Measurements from ENCODE around the gene CD300LG. TPM values are rescaled to one million over a fixed set of nuclear protein-coding genes. Genes with fewer than 3 reads are reported as not detected.
"Not testable (repeated sequence)": the region's sequence is repeated elsewhere in the genome, so short reads cannot be mapped to it uniquely, and the experiment has no call there.

Gene CD300LG
- total RNA-seq, result 12.6 TPM
- long read RNA-seq, partial matches to known transcripts, result 1 of 10 reads
- long read RNA-seq, other reads (novel, unspliced or antisense), result 6 of 10 reads

- Histone ChIP-seq H3K27me3 (ENCODE audit: low read depth) (no peaks in the 10 kb centered on the region), H3K27ac (replicated peaks) (peak within 1 kb of the TSS; percentile 84), H3K36me3 (no peaks in the 10 kb centered on the region), H3K4me3 (peak within 1 kb of the TSS; percentile 60), H3K9me3 (replicated peaks) (no peaks in the 10 kb centered on the region), H3K4me1 (peaks cover 31% of the 10 kb centered on the region)
- intact Hi-C loops (cut with micrococcal nuclease), result loop anchor here (10.0 kb wide), 1 partner anchor 62 kb away; the partner anchor contains the start of gene CFAP97D1
- TF ChIP-seq CTCF (IDR thresholded peaks at IDR 0.05; ENCODE audit: borderline replicate concordance), result no peak
- no peak for DNase-seq
These were observed at the start of gene CD300LG for GRCh38 chr17:43846963-43847371. Gene CD300LG, plus strand, starts transcription at chr17:43847176. Its CDS starts 41 bp downstream, at chr17:43847217.

- H3K4me1 ChIP-seq; DNase-seq; H3K9me3 ChIP-seq (replicated peaks); H3K27ac ChIP-seq (replicated peaks); H3K36me3 ChIP-seq; intact Hi-C loops (cut with micrococcal nuclease); H3K4me3 ChIP-seq; H3K27me3 ChIP-seq (ENCODE audit: low read depth): not testable (repeated sequence)
These were observed 49.0 kb upstream of the CD300LG start for GRCh38 chr17:43798024-43798423.

- intact Hi-C loops (cut with micrococcal nuclease), result no loop called here
- Histone ChIP-seq H3K9me3 (replicated peaks) (peaks cover 4% of the 10 kb centered on the region), H3K4me1 (no peaks in the 10 kb centered on the region), H3K4me3 (no peak overlapping the region), H3K36me3 (peaks cover 17% of the 10 kb centered on the region), H3K27ac (replicated peaks) (no peak overlapping the region), H3K27me3 (ENCODE audit: low read depth) (no peaks in the 10 kb centered on the region)
- DNase-seq, result no peak
- no peak for TF ChIP-seq CTCF (IDR thresholded peaks at IDR 0.05; ENCODE audit: borderline replicate concordance)
These were observed 47.9 kb upstream of the CD300LG start for GRCh38 chr17:43799047-43799446.

- H3K4me1 ChIP-seq, result no peaks in the 10 kb centered on the region
- H3K27me3 ChIP-seq (ENCODE audit: low read depth), result no peaks in the 10 kb centered on the region
- peaks cover 30% of the 10 kb centered on the region for H3K36me3 ChIP-seq
- no peak overlapping the region for H3K4me3 ChIP-seq
- DNase-seq, result no peak
- TF ChIP-seq CTCF (IDR thresholded peaks at IDR 0.05; ENCODE audit: borderline replicate concordance), result no peak
- intact Hi-C loops (cut with micrococcal nuclease), result no loop called here
- H3K27ac ChIP-seq (replicated peaks), result no peak overlapping the region
- no peaks in the 10 kb centered on the region for H3K9me3 ChIP-seq (replicated peaks)
These were observed 46.2 kb upstream of the CD300LG start for GRCh38 chr17:43800736-43801135.

- H3K27ac ChIP-seq (replicated peaks), result no peak overlapping the region
- DNase-seq, result no peak
- intact Hi-C loops (cut with micrococcal nuclease), result no loop called here
- no peaks in the 10 kb centered on the region for H3K4me1 ChIP-seq
- no peak for TF ChIP-seq CTCF (IDR thresholded peaks at IDR 0.05; ENCODE audit: borderline replicate concordance)
- no peak overlapping the region for H3K4me3 ChIP-seq
- no peaks in the 10 kb centered on the region for H3K27me3 ChIP-seq (ENCODE audit: low read depth)
- H3K36me3 ChIP-seq, result peaks cover 39% of the 10 kb centered on the region
- no peaks in the 10 kb centered on the region for H3K9me3 ChIP-seq (replicated peaks)
These were observed 45.1 kb upstream of the CD300LG start for GRCh38 chr17:43801844-43802243.

GRCh38 chr17:43803758-43804157, 43.2 kb upstream of the CD300LG start:
- no peaks in the 10 kb centered on the region for H3K27me3 ChIP-seq (ENCODE audit: low read depth)
- no peaks in the 10 kb centered on the region for H3K9me3 ChIP-seq (replicated peaks)
- H3K4me1 ChIP-seq, result no peaks in the 10 kb centered on the region
- H3K36me3 ChIP-seq, result peaks cover 58% of the 10 kb centered on the region
- intact Hi-C loops (cut with micrococcal nuclease), result no loop called here
- no peak for TF ChIP-seq CTCF (IDR thresholded peaks at IDR 0.05; ENCODE audit: borderline replicate concordance)
- no peak overlapping the region for H3K27ac ChIP-seq (replicated peaks)
- no peak overlapping the region for H3K4me3 ChIP-seq
- DNase-seq, result no peak

Data from left ventricle myocardium inferior (tissue), 1 donor.